HG03196 (cell line): Measurements from ENCODE around the gene NMNAT3.

ENCODE experiments used
- ATAC-seq: cut with Tn5 transposase; IDR thresholded peaks from one replicate; pipeline ENCODE4 v1.9.1; 2021; ENCODE audit not compliant: unreplicated experiment

Gene NMNAT3

DNA sequence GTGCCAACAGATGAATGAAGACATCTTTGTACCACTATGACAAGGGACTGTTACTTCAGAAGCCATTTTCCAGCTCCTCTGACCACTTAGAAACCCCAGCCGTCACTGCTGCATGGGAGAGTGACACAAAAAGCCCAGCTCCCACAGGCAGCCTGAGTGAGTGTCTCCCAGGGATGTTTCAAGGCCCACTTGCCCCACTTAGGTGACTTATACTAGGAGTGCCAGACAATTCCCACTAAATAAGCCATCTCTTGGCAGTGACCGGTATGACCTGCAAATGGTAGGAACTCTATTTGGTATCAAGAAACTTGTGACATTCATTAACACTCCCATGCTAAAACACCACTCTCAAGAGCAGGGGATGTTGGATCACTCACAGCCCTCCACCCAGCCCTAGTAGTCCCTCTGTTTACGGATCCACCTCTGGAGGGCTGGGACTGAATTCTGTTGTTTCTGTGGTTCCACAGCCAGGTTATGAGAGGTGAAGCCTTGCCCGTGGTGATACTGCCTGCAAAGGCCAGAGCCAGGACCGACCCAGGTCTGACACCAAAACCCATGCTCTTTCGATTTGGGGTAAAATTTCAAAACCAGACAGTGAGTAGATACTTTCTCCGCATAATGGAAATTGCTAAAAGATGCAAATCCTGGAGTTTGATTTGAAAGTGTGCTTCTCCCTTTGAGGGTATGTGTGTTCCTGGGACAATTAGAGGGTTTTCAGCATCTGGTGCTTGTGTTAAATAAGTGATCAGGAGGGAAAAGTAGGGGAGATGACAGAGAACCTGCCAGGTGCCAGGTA, 152.7 kb downstream of the NMNAT3 start:
- no peak for ATAC-seq

DNA sequence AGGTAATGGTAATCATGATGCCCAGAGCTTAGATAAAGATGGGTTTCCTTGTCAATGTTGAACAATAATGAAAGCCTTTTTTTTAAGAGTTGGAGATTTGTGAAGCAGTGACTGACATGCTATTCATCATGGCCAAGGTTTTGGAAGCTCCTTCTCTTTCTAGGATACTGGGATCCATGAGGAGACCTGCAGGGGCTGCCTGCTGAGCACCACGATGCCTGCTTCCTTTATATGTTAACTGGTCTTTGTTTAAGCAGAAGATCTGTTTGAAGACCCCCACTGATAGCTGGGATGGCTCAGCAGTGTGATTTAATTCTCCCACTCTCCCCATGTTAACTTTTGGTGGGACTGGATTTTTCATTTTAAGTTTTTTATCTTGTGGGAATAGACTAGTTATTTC, 154.1 kb downstream of the NMNAT3 start:
- no peak for ATAC-seq

DNA sequence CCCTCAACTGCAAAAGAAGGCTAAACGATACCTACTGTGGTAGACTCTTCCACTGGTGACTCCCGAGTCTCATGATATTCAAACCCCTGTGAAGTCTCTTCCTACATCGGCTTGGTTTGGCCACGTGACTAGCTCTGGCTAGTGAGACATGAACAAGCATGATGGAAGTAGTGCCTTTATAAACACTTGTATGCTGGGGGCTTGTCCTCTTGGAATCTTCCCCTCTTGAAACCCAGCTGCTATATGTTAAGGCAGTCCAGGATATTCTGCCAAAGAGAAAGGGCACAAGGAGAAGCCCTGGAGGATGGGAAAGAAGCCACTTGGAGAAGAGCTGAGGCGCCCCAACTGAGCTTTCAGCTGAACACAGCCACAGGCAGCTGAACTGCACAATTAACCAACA, 154.6 kb downstream of the NMNAT3 start:
- ATAC-seq, result no peak

DNA sequence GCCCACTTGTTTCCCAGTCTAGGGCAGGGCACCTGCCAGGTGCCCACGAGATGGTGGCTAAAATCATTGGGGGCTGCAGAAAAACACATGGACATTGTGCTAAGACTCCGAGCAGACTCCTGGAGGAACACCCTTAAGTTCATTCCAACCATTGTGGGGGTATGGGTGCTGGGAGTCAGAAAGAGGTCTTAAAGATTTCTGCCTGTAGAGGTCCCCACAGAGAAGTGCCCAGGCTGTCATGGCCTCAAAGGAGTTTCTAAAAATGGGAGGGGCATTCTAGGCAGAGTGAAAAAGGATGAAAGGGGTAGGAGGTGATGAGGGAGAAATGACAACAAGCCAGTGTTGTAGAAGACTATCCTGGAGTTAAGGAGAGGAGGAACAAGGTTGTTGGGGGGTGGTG, 155.4 kb downstream of the NMNAT3 start:
- ATAC-seq, result no peak

DNA sequence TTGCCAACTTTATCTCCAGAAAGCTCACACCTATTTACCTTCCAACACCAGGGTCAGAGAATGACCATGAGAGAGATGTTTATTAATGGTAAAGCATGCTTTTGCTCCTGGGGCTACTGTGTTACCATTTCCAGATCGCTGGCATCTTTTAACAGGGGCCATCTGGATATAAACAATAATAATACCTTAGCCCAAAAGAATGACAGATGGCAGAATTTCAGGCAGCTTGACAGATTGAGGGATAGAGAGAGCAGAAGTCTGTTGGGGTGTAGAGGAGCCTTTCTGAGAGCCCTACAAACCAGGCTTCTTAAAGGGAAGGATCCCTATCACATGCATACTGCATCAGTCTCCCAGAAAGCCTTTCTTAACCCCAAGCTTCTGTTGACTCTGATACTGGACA, 156.0 kb downstream of the NMNAT3 start:
- ATAC-seq, result no peak

DNA sequence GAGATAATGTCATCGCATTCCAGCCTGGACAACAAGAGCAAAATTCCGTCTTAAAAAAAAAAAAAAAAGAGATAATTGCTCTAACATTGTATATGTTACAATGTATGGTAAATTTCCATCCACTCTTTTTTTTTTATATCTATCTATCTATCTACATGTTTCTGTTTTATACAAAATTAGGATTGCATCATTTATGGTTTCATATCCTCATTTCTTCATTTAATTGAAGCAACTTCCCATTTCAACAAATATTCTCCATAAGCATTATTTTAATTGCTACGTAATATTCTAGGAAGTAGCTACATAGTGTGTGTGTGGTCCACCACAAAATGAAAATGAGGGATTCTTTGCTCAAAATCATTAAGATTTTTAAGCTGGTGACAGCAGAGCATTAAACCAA, 156.6 kb downstream of the NMNAT3 start:
- no peak for ATAC-seq

DNA sequence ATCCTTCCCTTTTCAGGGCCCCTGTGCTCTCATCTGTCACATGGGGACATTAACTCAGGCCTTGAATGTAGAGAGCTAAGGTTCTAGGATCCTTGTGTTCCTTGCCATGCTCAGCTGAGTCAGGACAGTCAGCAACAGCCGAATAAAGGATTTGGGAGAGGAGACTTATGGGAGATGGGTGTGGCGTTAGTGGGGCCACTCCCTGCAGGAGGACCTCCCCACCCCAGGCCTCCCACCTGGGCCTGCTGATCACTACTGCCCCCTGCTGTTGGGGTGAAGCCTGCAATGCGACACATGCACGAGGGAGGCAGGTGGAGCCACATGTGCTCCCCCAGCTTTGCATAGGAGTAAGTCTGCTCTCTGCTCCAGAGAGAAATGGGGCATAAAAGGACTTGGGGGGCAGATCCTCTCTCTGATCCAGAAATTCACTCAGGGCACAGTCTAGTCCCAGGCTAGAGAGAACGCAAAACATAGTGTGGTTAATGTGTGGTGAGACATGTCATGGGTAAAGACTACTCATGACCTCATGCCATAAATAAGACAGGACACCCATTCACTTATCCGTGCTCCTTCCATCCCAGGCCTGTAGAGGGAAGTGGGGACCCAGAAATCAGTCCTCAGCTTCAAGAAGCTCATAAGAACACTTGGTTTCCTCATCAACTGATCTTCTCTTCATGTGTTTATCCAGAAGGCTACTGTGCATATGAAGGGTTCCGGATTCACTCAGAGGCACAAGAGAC, 157.6 kb downstream of the NMNAT3 start:
- ATAC-seq, result no peak

DNA sequence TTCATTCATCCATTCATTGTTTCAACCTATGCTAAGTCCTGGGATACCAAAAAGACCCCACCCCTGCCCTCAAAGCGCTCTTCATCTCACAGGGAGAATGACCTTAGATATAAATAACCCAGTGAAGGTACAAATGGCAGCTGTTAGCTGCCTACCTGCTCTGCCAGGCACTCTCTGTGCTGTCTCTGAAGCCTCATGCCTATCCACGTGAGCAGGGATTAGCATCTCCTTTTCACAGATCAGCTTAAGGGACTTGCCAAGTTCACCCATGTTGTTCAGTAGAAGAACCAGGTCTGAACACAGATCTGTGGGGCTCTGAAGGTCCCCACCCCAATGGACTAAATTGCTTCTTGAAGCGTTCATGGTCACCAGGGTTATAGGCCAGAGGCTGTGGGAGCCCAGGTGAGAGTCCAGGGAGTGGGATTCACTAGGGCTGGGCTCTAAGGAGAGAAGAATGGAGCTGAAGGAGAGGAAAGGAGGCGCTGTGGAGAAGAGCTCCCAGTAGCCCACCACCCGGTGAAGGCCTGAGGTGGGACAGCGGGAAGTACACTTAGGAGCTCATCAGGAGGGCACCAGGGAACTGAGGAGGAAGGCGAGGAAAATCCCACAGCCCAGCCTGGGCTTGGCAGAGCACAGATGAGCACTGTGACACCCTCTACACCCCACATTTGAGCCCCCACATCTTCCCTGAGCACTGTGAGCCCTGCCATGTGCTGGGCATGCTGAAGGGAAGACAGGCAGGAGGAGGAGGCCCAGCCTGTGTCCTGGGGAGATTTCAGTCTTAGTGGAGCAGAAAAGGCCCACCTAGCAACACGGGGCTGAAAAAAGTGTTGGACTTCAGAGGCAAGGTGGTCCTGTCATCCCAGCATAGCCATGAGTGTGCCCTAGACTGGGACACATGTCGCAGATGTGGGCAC, 158.6 kb downstream of the NMNAT3 start:
- no peak for ATAC-seq

DNA sequence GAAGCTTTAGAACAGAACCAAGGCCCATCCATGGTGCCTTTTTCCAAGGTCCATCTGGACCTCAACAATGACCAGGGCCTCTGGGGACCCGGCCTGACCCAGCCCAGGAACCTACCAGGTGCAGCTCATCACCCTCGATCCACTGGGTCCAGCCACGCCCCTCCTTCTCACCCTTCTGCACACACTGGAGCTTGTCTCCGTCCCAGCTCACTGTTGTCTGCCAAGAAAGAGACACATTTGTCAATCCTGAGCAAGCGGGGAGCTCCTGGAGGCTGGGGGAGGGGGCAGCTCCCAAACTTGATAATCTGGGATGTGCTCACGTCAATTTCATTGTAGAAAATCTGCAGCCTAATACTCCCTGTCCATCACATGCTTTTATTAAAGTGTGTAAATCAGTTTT, 159.5 kb downstream of the NMNAT3 start:
- no peak for ATAC-seq

DNA sequence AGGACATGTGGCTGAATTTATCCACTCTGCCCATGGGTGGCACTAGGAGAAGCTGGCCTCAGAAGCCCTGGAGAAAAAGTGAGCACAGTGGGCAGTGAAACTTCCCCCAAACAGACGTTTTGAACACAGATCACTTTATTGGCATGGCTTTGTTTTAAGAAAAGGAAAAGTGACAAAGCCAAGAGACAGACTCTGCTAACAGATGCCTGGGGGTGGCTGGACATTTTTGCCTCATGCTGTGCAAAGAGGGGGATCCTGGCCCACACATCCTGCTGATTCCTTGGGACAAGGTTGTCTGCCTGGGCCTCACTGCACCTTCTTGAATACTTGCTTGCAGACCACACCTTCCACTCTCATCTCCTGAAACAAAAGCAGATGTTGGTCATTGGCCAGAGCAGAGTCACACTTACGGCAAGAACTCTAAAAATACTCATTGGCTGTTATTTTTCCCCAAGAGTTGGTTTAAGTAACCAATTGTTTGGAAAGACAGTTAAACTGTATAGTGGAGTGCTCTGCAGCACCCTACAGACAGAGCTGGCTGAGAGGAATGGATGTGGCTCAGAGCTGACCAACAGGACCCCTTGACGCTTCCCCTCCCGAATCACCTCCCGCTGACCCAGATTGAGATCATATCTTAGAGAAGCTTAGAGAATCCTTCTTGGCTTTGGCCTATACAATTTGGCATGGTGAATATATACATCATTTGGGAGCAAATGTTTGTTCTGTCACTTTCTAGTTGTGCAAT, 160.3 kb downstream of the NMNAT3 start:
- no peak for ATAC-seq

DNA sequence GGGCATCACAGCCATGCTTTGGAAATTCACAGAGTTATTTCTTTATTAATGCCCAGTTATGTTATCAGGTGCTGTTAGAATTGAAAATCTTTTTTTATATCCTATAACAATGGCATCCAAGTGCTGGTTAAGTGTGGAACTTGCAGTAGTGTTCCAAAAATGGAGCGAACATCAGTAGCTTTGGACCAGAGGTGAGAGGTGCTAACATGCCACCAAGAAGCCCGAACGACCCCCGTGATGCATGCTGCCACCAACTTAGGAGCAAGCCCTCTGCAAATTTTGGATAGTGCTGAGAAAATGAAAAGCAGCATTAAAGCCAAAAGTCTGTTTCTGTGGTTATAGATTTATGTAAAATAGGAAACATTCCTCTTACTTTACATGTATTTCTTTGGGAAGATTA, 163.0 kb downstream of the NMNAT3 start:
- no peak for ATAC-seq
